IPS-18c (cell line): ENCODE data around the gene CCT6B.
"Not testable (repeated sequence)": the region's sequence is repeated elsewhere in the genome, so short reads cannot be mapped to it uniquely, and the experiment has no call there.

Experiments
- H3K4me3 ChIP-seq: 2 replicates; pipeline ENCODE4 v1.7.0; 2013; ENCODE audit warnings: low read depth, mild to moderate bottlenecking, low read length, moderate library complexity; ENCODE audit not compliant: insufficient read depth
- H3K9me3 ChIP-seq: one replicate; pipeline ENCODE4 v1.6.1; 2013; ENCODE audit warnings: mild to moderate bottlenecking, low read length, moderate library complexity; ENCODE audit not compliant: control insufficient read depth, insufficient read depth

CCT6B gene, protein sequence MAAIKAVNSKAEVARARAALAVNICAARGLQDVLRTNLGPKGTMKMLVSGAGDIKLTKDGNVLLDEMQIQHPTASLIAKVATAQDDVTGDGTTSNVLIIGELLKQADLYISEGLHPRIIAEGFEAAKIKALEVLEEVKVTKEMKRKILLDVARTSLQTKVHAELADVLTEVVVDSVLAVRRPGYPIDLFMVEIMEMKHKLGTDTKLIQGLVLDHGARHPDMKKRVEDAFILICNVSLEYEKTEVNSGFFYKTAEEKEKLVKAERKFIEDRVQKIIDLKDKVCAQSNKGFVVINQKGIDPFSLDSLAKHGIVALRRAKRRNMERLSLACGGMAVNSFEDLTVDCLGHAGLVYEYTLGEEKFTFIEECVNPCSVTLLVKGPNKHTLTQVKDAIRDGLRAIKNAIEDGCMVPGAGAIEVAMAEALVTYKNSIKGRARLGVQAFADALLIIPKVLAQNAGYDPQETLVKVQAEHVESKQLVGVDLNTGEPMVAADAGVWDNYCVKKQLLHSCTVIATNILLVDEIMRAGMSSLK

GRCh38 chr17:34961093-34961911, at the start of gene CCT6B, which contains the start of gene ZNF830:
Gene CCT6B, minus strand, starts transcription at chr17:34961460. Its CDS starts 67 bp downstream, at chr17:34961393.
Gene ZNF830, plus strand, starts transcription at chr17:34961540. Its CDS starts 27 bp downstream, at chr17:34961567.
- H3K4me3 ChIP-seq: peak within 1 kb of the TSS; percentile 97
- H3K9me3 ChIP-seq: no peaks in the 10 kb centered on the region

- H3K4me3 ChIP-seq: no peak overlapping the region
These were observed 48.8 kb upstream of the CCT6B start for GRCh38 chr17:35010093-35010492.

DNA sequence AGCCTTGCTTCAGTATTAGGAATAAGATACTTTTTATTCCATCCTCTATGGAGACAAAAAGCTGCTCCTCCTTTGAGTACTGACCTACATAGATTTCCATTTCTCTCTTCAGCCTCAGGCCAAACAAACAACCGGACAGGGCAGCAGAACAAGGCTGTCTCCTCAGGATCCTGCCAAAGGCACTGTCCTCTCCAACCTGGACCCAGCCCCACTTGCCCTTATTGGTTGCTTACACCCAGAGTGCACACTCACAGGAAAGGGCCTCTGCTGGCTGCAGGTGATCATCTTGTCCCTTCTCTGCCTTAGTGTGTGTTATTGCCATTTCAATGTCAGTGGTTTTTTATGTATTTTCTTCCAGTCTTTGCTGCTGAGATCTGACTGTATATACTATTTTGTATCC, 45.7 kb upstream of the CCT6B start:
- H3K4me3 ChIP-seq: no peak overlapping the region
- H3K9me3 ChIP-seq: no peaks in the 10 kb centered on the region

More at GRCh38 chr17:35010093-35010492, 48.8 kb upstream of the CCT6B start:
- H3K9me3 ChIP-seq: no peaks in the 10 kb centered on the region

GRCh38 chr17:35006345-35006744, 45.1 kb upstream of the CCT6B start:
- Histone ChIP-seq H3K9me3 (no peaks in the 10 kb centered on the region), H3K4me3 (no peak overlapping the region)

DNA sequence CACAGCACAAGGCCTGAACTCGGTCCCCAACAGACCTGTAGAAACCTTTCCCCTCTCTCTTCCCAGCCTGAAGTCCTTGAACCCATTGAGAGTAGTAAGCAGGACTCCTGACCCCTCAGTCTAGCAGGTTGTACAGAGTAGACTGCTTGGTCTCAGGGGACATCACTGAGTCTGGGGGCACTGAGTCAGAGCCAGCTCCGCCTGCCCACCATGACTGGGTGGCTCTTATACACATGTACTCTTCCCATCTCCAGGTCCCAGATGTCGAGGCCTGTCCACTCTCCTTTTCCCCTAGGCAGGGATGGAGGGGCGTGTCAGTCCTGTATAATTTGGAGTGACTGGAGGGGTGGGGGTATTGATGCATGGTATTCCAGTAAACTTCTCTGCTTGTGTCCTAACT, 42.5 kb upstream of the CCT6B start:
- Histone ChIP-seq H3K4me3 (no peak overlapping the region), H3K9me3 (no peaks in the 10 kb centered on the region)

GRCh38 chr17:35002876-35003551, 41.8 kb upstream of the CCT6B start:
- no peaks in the 10 kb centered on the region for H3K9me3 ChIP-seq
- no peak overlapping the region for H3K4me3 ChIP-seq

GRCh38 chr17:35001549-35001948, 40.3 kb upstream of the CCT6B start:
- Histone ChIP-seq H3K9me3 (no peaks in the 10 kb centered on the region), H3K4me3 (no peak overlapping the region)

- not testable (repeated sequence) for H3K4me3 ChIP-seq, H3K9me3 ChIP-seq
These were observed 39.7 kb upstream of the CCT6B start for GRCh38 chr17:35000965-35001364.

DNA sequence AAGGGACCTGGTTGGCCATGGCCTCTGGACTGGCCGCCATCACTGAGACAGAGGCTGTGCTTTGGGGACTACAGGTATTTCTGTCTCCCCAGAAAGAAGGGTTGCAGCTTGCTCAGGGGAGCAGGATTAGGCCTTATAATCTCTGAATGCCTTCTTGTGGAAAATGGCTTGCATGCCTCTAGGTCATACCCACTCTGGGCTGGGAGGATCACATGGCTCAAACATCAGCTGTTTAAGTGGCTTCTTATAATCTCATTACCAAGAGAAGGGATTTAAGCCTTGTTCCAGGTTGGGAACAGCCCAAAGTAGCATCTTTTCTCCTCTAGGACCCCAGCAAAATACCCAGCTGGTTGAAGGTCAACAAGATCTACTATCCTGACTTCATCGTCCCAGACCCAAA, 38.2 kb upstream of the CCT6B start:
- H3K4me3 ChIP-seq: no peak overlapping the region
- H3K9me3 ChIP-seq: no peaks in the 10 kb centered on the region

DNA sequence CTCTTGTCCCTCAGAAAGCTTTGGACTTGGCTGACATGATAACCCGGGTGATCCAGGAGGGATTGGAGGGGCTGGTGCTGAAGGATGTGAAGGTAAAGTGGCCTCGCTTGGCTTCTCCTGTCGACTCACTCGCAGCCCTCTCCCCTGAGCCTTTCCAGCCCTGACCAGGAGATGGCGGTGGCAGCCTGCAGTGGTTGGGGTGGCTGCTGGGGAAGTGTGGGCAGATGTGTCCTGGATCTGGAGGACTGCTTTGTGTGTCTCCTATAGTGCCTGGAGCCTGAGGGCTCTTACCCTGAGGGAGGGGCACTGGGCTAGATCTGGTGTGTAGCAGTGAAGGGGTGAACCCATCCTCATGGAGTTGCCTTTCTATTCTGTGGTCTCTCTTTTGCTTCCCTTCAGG, 36.9 kb upstream of the CCT6B start:
- Histone ChIP-seq H3K9me3 (no peaks in the 10 kb centered on the region), H3K4me3 (no peak overlapping the region)

DNA sequence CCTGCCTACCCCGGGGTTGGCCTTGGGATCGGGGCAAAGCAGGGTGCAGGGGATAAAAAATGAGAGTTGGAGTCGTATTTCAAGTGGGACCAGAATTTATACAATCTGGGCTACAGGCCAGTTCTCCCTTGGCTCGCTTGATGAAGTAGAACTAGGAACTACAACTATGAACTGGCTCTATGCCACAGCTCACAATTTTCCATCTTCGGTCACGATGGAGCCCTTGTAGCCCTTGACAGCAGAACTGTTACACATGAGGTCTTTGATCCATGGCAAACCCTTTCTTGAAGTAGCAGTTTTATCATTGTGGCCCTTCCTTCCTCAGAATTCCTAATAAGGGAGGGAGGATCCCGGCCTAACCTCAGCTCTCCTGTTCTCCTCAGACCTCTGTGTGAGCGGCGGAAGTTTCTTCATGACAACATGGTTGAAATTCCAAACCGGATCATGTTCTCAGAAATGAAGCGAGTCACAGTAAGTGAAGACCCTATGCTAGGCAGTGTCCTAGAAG, 36.1 kb upstream of the CCT6B start:
- H3K4me3 ChIP-seq: no peak overlapping the region
- no peaks in the 10 kb centered on the region for H3K9me3 ChIP-seq

DNA sequence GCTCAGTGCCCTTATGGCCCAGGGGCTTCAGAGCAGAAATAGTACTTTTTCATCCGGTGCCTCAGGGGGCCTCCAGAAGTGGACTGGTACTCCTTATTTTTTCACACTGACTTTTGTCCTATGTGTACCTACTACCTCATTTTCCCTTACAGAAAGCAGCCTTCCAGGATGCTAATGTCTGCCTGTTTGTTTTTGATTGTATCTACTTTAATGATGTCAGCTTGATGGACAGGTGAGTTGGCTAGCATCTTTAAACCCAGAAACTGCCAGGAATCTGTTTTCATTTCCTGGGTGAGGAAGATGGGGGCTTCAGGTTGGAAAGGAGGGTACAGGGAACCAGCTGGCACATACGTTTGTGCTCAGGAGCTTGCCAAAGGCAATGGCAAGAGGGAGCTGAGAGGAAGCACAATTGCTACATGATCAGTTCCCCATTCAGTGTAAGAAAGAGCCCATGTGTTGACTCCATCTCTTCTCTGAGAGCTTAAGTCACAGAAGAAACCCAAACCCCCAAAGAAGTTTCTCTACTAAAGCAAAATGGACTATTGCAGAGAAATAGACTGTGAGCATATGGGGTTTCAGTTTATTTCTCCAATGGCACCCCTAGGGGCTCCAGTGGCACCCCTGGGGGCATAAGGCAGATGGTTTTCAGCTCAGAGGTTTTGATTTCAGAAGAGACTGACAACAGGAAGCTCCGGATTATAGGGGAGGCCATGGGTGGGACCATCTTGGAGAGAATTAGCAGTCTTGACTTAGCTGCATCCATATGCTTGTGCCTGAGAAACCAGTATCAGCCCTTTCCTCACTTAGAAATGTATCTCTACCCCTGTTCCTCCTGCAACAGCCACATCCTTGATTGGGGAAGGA, 35.4 kb upstream of the CCT6B start:
- Histone ChIP-seq H3K4me3 (no peak overlapping the region), H3K9me3 (no peaks in the 10 kb centered on the region)

DNA sequence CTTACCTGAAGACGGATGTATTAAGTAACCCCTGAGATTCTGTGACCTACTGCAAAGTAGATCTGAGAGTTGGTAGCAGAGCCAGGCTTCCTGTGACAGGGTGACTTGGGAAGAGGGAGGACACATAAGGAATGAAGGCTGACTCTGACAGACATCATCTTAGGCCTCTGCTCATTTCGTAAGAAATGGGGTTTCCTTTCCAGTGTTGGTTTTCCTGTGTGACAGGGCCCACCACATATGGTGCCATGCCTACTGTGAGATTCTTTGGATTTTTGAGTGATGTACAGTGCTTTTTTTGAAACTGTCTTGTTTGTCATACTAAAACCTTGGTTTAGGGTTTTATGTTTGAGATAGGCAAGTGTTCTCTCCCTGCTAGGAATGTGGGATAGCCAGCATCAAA, 31.8 kb upstream of the CCT6B start:
- H3K4me3 ChIP-seq: no peak overlapping the region
- no peaks in the 10 kb centered on the region for H3K9me3 ChIP-seq

DNA sequence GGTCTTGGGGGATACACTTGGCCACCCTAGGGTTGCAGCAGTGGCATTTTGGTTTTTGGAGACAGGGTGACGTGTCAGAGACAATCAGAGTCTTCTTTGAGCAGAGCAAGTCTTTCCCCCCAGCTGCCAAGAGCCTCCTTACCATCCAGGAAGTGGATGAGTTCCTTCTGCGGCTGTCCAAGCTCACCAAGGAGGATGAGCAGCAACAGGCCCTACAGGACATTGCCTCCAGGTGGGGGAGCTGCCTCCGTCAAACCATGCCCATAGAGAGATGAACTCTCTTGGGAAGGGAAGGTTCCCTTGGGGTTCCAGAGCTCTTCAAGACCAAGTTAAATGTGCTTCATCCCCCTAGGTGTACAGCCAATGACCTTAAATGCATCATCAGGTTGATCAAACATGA, 30.3 kb upstream of the CCT6B start:
- Histone ChIP-seq H3K4me3 (no peak overlapping the region), H3K9me3 (no peaks in the 10 kb centered on the region)

- Histone ChIP-seq H3K4me3 (no peak overlapping the region), H3K9me3 (no peaks in the 10 kb centered on the region)
These were observed 29.7 kb upstream of the CCT6B start for GRCh38 chr17:34990921-34991365.

GRCh38 chr17:34989473-34989872, 28.2 kb upstream of the CCT6B start:
- H3K4me3 ChIP-seq: no peak overlapping the region
- no peaks in the 10 kb centered on the region for H3K9me3 ChIP-seq
